Loucy (cell line): ENCODE measurements around the gene AGPAT3.

Source experiments
- EZH2phosphoT487 ChIP-seq: fragments of 200-600 bp; IDR thresholded peaks from 2 replicates; pipeline ENCODE4 v1.6.1; 2018; ENCODE audit warnings: antibody characterized with exemption, mild to moderate bottlenecking, moderate library complexity, borderline replicate concordance
- TF ChIP-seq, protein P1 (sequence below): fragments of 200-600 bp; sonication (generic); conservative IDR thresholded peaks from 2 replicates; pipeline ENCODE4 v1.5.1; 2014; ENCODE audit warnings: mild to moderate bottlenecking, antibody characterized with exemption, low read length

DNA sequence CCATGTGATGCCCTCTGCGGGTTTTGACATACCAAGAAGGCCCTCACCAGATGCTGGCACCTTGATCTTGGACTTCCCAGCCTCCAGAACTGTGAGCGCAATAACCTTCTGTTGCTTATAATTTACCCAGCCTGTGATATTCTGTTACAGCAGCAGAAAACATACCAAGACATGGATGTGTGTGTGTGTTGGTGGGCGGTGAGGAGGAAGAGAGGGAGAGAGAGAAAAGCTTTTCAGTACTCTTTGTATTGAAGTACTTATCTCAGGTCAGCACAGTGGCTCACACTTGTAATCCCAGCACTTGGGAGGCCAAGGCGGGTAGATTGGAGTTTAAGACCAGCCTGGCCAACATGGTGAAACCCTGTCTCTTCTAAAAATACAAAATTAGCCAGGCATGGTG lies 170.2 kb downstream of the AGPAT3 start:
- TF ChIP-seq, protein P1, sequence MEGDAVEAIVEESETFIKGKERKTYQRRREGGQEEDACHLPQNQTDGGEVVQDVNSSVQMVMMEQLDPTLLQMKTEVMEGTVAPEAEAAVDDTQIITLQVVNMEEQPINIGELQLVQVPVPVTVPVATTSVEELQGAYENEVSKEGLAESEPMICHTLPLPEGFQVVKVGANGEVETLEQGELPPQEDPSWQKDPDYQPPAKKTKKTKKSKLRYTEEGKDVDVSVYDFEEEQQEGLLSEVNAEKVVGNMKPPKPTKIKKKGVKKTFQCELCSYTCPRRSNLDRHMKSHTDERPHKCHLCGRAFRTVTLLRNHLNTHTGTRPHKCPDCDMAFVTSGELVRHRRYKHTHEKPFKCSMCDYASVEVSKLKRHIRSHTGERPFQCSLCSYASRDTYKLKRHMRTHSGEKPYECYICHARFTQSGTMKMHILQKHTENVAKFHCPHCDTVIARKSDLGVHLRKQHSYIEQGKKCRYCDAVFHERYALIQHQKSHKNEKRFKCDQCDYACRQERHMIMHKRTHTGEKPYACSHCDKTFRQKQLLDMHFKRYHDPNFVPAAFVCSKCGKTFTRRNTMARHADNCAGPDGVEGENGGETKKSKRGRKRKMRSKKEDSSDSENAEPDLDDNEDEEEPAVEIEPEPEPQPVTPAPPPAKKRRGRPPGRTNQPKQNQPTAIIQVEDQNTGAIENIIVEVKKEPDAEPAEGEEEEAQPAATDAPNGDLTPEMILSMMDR: no peak
- TF ChIP-seq EZH2phosphoT487: no peak
